Mesothelial cell of epicardium (in vitro differentiated cells): ENCODE results near the gene RAB23. TPM values are rescaled to one million over a fixed set of nuclear protein-coding genes. Genes with fewer than 3 reads are reported as not detected.

Experiments used
- DNase-seq, 2 experiments: peaks; one replicate each; pipeline ENCODE4 v3.0.0; 2021; ENCODE audit warnings: low spot score in 2 of 2; ENCODE audit not compliant: unreplicated experiment in 2 of 2
- H3K27ac Mint-ChIP-seq: 2 replicates; pipeline ENCODE4 v1.8.0; 2021; ENCODE audit warnings: mixed read lengths
- H3K27me3 Mint-ChIP-seq: 2 replicates; pipeline ENCODE4 v1.8.0; 2021; ENCODE audit warnings: low read depth, mixed read lengths
- H3K36me3 Mint-ChIP-seq: 2 replicates; pipeline ENCODE4 v1.8.0; 2021; ENCODE audit warnings: mixed read lengths
- H3K4me1 Mint-ChIP-seq: 2 replicates; pipeline ENCODE4 v1.8.0; 2021; ENCODE audit warnings: mixed read lengths
- H3K4me3 Mint-ChIP-seq: 2 replicates; pipeline ENCODE4 v1.8.0; 2021; ENCODE audit warnings: mild to moderate bottlenecking, moderate library complexity, mixed read lengths
- H3K9me3 Mint-ChIP-seq: 2 replicates; pipeline ENCODE4 v1.8.0; 2021; ENCODE audit warnings: mixed read lengths
- total RNA-seq: library from RNA; stranded (reverse); gene quantifications from 3 replicates; pipeline ENCODE4 v1.2.1, GENCODE V29; 2021
- TF ChIP-seq, protein P1 (sequence below): fragments of 200-600 bp; sonication (generic); IDR thresholded peaks from one replicate; pipeline ENCODE4 v1.5.0; 2021; ENCODE audit warnings: antibody characterized with exemption; ENCODE audit not compliant: unreplicated experiment

The RAB23 gene
- total RNA-seq, 1 donor from 2014 or later = 16.1 TPM

DNA sequence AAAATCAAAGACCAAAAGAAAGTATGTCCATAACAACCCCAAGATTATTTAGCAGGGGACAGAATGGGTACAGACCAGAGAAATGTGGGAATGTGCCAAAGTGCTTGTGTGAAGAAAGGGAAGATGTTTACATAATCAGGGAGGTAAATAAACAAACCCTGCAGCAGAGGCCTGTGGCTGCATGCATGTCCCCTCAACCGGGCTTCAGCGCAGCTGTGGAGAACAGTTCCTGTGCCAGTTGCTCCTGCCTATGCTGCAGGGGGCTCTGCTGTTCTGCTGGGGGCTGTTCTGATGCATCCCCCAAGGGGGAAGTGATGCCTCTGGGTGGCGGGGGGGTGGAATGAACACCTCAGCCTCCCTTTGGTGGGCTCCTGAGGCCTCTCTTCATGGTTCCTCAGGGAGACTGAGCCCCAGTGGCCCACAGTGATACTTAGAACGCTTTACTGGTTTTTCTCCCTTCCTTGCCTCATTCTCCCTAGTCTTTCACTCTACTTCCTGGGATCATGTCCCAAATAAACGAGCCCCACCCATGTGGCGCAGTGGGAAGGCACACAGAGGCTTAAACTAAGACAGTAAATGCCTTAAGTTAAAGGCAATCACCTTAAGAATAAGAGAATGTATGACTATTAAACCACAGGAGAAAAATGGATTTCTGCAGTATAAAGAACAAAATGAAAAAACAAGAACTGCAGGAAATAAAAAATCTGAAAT lies 23.0 kb downstream of the RAB23 start:
- Mint-ChIP-seq H3K4me1 (peaks cover 8% of the 10 kb centered on the region), H3K27ac (peak overlapping the region; percentile 30), H3K4me3 (no peak overlapping the region), H3K9me3 (no peaks in the 10 kb centered on the region), H3K36me3 (peaks cover 3% of the 10 kb centered on the region), H3K27me3 (no peaks in the 10 kb centered on the region)
- no peak for DNase-seq
- TF ChIP-seq, protein P1, sequence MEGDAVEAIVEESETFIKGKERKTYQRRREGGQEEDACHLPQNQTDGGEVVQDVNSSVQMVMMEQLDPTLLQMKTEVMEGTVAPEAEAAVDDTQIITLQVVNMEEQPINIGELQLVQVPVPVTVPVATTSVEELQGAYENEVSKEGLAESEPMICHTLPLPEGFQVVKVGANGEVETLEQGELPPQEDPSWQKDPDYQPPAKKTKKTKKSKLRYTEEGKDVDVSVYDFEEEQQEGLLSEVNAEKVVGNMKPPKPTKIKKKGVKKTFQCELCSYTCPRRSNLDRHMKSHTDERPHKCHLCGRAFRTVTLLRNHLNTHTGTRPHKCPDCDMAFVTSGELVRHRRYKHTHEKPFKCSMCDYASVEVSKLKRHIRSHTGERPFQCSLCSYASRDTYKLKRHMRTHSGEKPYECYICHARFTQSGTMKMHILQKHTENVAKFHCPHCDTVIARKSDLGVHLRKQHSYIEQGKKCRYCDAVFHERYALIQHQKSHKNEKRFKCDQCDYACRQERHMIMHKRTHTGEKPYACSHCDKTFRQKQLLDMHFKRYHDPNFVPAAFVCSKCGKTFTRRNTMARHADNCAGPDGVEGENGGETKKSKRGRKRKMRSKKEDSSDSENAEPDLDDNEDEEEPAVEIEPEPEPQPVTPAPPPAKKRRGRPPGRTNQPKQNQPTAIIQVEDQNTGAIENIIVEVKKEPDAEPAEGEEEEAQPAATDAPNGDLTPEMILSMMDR = no peak

DNA sequence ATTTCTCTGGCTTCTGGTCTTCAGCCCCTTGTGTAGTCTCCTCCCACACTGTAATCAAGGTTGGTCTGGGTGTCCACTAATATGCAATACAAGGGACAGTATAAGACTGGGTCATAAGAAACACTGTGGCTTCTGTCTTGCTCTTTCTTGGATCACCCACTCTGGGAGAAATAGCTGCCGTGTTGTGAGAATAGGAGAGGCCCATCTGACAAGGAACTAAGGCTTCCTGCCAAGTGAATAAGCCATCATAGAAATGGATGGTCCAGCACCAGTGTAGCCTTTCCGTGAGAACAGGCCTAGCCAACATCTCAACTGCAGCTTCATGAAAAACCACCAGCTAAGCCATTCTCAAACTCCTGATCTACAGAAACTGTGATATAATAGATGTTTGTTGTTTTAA lies 26.6 kb downstream of the RAB23 start:
- no peaks in the 10 kb centered on the region for H3K9me3 Mint-ChIP-seq
- DNase-seq = no peak
- H3K36me3 Mint-ChIP-seq = peaks cover 20% of the 10 kb centered on the region
- no peak overlapping the region for H3K27ac Mint-ChIP-seq
- H3K27me3 Mint-ChIP-seq = no peaks in the 10 kb centered on the region
- peaks cover 8% of the 10 kb centered on the region for H3K4me1 Mint-ChIP-seq
- TF ChIP-seq, protein P1 = no peak
- no peak overlapping the region for H3K4me3 Mint-ChIP-seq

DNA sequence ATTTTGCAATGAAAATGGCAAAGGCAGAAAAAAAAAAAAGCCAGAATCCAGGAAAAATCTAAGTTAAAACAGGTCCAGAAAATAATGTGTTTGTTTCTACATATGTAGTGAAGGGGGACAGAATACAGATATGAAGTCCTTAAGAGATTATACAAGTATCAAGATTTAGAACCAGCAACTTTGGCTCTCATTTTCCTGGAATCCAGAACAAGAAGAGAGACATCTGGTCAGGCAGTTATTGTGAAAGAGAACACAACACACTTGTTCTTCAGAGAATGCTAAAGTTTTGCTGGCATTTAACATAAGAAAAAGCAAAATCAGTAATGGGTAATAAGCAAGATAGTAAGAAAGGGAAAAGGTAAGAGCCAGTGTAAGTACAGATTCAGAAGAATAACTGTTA lies 28.9 kb downstream of the RAB23 start:
- Mint-ChIP-seq H3K36me3 (peaks cover 18% of the 10 kb centered on the region), H3K4me3 (no peak overlapping the region), H3K9me3 (no peaks in the 10 kb centered on the region), H3K27ac (no peak overlapping the region), H3K27me3 (no peaks in the 10 kb centered on the region), H3K4me1 (no peaks in the 10 kb centered on the region)
- DNase-seq = no peak
- TF ChIP-seq, protein P1 = no peak

DNA sequence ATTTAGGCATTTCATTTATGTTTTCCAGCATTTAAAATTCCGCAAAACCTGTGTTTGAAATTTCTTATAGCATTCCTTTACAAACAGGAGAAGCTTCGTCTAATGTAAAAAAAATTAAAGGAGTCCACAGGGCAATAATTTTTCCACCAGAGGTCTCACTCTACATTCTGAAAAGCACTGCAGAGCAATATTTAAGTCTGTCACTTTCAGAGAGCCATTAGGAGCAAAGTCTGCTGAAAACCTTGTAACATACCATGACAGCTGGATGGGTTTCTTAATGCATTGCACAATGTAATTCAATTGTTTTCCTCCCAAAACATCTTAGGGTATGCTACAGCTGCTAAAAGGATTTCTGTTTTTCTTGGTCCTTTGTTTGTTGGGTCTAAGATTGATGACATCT lies 32.0 kb downstream of the RAB23 start:
- no peaks in the 10 kb centered on the region for H3K4me1 Mint-ChIP-seq
- no peak overlapping the region for H3K27ac Mint-ChIP-seq
- H3K9me3 Mint-ChIP-seq = no peaks in the 10 kb centered on the region
- DNase-seq = no peak
- H3K4me3 Mint-ChIP-seq = no peak overlapping the region
- peaks cover 19% of the 10 kb centered on the region for H3K36me3 Mint-ChIP-seq
- no peaks in the 10 kb centered on the region for H3K27me3 Mint-ChIP-seq
- TF ChIP-seq, protein P1 = no peak

DNA sequence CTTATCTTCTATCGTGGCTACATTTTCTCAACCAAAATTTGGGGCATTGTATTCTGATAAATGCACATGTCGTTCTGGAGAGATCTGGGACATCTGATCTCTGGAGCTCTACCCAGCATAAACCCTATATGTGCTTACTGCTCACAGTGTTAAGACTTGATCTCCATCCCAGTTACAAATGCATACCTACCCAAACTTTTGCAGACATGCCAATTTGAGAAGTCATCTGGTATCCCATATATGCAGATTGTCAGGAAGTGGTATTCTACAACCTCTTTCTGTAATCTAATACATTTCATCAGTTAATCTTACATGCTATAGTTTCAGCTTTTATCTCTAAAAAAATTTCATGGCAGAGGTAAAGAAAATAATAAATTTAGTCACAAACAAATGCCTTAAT lies 38.8 kb downstream of the RAB23 start:
- H3K4me1 Mint-ChIP-seq = peaks cover 13% of the 10 kb centered on the region
- DNase-seq = no peak
- peaks cover 19% of the 10 kb centered on the region for H3K36me3 Mint-ChIP-seq
- H3K9me3 Mint-ChIP-seq = no peaks in the 10 kb centered on the region
- TF ChIP-seq, protein P1 = no peak
- H3K4me3 Mint-ChIP-seq = no peak overlapping the region
- H3K27ac Mint-ChIP-seq = no peak overlapping the region
- no peaks in the 10 kb centered on the region for H3K27me3 Mint-ChIP-seq

DNA sequence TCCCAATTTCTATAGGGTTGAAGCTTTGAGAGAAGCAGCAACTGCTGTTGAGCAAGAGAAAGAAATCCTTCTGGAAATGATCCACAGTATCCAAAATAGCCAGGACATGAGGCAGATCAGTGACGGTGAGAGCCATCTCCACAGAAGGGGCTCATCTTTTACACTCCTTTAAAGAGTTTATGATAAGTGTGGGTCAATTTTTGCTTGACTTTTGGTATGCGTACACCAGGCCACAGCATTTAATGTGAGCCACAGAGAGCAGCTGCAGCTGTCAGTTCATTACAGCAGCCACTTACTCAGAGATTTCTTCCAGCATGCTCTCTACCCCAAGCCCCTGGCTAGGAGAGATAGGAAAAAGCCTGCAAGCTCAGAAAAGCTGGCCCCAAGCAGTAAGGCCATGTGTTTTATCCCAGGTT lies 40.1 kb downstream of the RAB23 start:
- Mint-ChIP-seq H3K9me3 (no peaks in the 10 kb centered on the region), H3K27ac (peak overlapping the region; percentile 66), H3K4me1 (peaks cover 21% of the 10 kb centered on the region), H3K27me3 (no peaks in the 10 kb centered on the region), H3K36me3 (peaks cover 16% of the 10 kb centered on the region), H3K4me3 (no peak overlapping the region)
- no peak for DNase-seq
- TF ChIP-seq, protein P1 = no peak
